HG03342 (cell line): ENCODE measurements around the gene SLC38A10.
A peak's percentile ranks its signal among the peaks of the same experiment; 100 is the strongest.

ENCODE experiments used
- ATAC-seq: cut with Tn5 transposase; IDR thresholded peaks from one replicate; pipeline ENCODE4 v1.9.1; 2021; ENCODE audit warnings: mild to moderate bottlenecking, moderate library complexity; ENCODE audit not compliant: unreplicated experiment

SLC38A10 gene

DNA sequence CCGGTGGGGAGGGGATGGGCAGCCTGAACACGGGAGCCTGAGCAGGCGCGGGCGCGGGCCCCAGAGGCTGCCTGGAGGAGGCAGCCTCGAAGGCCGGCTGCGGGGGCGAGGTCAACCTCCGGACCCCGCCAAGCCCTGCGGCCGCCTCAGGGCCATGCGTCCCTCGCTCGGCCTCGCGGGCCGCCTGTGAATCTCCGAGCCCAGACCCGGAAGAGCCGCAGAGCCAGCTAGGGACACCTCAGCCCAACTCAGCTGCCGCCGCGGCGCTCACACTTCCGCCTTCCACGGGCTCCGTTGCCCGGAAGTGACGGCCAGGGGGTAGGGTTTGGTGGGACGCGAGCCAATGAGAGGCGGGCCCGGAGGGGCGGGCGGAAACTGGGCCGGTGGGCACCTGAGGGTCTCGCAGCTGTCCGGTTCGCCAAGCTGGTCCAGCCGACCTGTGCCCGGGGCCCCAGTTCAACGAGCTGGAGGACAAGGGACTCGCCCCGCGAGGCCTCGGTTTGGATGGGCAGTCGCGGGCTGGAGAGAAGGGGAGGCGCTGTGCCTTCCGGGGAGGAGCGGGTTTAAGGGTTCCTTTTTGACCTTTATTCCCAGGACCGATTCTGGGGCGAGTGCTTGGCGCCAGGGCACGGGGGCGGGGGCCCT lies at the start of gene SLC38A10:
Gene SLC38A10 (minus strand): TSS at position 277 of the 645 bp plus-strand sequence. CDS start 386 bp downstream, outside the sequence.
- peak; percentile 87 for ATAC-seq

GRCh38 chr17:81342269-81343070 lies 47.4 kb upstream of the SLC38A10 start:
- no peak for ATAC-seq

DNA sequence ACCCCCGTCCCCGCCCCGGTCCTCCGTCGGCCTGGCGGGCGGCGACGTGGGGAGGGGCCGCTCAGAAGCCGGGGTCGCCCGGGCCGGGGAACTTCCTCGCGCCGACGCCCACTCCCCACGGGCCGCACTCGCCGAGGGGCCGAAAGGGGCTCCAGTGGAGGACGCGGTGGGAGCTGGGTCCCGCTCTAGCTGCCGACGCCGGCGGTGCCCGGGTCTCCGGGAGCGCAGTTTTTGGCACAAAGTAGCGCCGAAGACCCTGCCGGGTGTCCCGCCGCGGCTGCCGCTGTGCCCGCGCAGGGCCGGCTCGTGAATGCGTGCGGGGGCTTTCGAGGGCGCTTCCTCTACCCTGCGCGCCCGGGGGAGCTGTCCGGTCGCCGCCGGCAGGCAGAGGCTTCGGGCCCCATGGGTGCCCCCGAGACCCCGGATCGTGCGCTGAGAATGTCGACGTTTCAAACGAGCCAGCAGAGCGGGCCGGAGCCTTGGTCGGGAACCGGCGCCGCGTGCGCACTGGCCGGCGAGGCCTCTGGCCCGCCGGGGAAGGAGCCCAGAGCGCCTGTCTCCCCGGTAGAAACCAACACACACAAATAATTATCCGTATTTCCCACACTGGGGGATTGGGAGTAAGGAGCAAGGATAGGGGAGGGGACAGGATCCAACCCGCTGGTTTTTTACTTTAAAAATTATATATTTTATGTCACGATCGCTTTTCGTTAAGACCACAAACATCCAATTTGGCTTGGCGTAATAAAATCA lies 46.6 kb upstream of the SLC38A10 start:
- no peak for ATAC-seq

DNA sequence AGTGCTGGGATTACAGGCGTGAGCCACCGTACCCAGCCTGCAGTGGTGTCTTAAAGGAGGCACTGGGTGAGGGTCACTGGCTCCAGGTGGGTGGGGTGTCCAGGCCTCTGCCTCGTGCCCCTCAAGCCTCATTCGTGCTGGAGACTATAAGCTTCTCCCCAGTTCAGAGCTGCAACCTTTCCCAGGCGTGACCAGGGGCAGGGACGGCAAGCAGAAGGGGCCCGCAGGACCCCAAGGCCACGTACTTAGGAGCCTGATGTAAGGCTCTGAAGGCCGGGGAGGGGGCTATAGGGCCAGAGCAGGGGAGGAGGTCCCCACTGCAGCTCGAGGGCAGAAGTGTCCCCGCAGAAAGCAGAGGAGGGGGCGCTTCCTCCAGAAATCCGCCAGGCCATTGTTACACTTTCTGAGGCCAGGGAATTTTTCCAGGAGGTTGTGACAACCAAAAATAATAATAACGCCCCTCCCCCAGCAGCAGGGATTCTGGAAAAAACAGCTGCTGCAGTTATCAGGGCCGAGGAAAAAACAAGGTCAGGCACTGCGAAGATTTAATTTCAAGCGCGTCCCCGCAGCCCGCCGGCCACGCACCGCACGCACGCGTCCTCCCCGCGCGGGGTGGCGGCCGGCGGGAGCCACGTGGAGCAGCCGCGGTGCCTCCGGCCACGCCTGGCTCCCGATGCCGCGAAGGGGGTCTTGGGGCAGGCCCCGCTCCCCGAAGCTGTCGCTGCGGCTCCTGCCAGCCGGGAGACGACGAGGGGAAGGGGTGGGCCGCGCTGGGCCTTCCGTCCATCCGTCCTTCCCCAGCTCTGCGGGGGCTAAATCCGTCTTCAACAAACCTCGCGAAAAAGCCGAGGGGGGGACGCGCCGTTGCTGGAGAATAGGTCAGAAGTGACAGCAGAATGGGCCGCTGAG lies 45.8 kb upstream of the SLC38A10 start:
- ATAC-seq: no peak

DNA sequence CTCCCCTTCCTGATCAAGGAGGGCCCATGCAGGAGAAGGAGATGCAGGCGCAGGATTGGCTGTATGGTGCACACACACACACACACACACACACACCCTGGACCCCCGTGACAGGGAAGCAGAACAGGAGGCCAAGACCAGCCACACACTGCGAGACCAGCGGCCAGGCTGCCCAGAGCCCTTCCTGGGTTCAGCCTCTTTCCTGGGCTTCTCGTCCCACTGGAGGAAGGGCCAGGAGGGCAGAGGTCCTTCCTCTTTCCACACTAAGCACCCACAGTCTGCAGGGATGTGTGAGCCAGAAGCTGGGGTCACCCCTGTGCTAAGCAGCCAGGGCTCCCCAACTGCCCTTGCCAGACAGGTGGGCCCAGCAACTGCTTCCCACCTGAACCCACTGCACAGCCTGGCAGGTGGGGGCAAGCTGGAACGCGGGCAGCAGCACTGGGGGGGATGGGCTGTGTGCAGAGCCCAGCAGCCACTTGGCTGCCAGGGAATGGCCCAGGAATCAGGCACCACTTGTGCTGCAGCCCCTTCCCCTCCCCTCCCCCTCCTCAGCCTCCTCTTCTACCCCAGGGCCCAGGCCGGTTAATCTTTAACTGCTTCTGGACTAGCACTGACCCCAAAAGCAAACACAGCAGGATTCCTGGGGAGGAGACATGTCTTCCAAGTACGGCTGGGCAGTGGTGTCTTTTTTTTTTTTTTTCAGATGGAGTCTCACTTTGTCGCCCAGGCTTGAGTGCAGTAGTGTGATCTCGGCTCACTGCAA lies 44.6 kb upstream of the SLC38A10 start:
- ATAC-seq: no peak

GRCh38 chr17:81339191-81339533 lies 44.1 kb upstream of the SLC38A10 start:
- no peak for ATAC-seq

GRCh38 chr17:81338274-81339190 lies 43.4 kb upstream of the SLC38A10 start:
- no peak for ATAC-seq

DNA sequence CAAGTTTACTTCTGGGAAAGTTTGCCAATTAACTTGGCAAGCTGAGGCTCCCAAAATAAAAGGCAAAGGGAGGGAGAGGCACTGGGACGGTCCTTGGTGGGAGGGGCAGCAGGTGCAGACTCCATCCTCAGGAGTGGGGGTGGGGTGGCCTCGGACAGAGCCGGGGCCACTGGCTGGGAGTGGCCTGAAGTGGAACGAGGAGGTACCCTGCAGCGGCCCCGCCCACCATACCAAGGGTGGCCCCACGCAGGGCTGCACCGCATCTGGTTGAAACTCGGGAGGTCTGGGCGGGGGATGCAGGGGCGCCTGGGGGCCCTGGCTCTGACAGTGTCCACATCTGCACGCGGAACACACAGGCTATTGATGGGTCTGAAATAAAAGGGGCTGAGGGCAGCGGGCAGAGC lies 42.4 kb upstream of the SLC38A10 start:
- no peak for ATAC-seq

DNA sequence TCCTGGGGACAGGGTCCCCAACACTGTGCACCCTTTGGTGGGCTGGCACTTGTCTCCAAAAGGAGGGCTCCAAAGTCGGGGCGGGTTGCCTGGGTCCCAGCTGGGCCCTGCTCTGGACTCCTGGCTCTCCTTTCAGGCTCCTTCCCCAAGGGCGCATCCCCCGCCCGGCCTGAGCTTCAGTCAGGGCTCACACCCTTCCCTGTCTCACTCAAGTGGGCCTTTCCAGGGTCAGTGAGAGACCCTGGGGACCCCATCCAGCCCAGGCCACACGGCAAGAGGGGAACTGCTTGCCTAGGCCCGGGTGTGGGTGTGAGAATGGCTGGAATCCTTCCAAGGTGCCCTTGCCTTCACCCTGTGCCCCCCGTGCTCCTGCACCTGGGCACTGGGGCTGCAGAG lies 41.8 kb upstream of the SLC38A10 start:
- ATAC-seq: no peak

- no peak for ATAC-seq
These were observed 41.3 kb upstream of the SLC38A10 start for GRCh38 chr17:81336296-81336929.

- ATAC-seq: no peak
These were observed 40.7 kb upstream of the SLC38A10 start for GRCh38 chr17:81335773-81336157.

DNA sequence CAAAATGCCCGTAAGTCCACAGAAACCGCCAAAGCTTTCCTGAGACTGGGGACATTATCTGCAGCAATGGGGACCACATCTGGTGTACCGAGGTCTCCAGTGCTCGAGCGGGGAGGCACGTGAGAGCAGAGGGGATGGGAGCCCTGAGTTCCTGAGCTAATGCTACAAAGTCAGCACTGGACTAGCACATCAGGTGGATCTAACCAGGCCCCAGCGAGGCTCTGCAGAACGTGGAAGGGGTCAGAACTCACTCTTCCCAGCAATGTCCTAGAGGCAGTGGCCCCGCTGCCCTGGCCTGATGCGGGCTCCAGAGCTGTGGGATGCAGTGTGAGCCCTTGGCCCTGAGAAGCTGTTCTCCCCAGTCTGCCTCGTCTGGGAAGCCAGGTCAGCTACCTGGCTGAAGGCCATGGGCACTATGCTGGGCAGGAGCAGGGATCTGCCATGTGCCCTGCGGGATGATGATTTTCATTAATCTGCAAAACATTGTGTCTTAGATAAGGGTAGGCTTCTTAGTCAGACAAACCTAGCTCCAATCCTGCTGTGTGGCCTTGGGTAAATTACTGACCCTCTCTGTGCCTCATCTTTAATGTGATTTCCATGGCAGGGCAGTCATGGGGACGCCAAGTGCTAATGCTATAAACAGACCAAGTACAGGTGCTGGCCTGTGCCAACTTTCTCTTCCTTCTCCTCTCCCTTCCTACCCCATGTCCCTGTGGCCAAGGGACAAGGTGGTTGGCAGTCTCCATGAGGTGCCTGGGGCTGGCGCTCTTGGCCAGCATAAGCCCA lies 40.1 kb upstream of the SLC38A10 start:
- no peak for ATAC-seq

DNA sequence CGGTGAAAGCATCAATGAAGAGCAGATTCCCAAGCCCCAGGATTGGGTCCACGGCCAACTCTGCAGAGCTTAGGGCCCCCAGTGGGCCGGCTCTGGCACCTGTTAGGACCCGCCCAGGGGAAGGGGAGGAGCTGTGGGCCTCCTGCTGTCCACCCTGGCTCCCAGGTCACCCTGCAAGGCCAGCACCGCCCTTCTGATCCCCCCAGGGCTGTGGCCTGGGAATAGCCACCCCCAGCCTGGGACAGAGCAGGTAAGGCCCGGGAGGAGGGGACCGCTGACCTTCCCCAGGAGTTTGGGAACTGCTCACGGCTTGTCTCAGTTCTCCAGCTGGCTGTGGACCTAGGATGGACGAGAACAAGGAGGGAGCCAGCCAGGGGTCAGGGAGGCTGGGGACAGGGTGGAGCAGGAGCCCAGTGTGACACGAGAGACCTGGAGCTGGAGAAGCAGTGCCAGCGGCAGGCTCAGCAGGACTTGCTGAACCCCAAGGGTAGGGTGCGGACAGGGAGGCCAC lies 39.3 kb upstream of the SLC38A10 start:
- no peak for ATAC-seq

GRCh38 chr17:81333616-81334368 lies 38.7 kb upstream of the SLC38A10 start:
- no peak for ATAC-seq

DNA sequence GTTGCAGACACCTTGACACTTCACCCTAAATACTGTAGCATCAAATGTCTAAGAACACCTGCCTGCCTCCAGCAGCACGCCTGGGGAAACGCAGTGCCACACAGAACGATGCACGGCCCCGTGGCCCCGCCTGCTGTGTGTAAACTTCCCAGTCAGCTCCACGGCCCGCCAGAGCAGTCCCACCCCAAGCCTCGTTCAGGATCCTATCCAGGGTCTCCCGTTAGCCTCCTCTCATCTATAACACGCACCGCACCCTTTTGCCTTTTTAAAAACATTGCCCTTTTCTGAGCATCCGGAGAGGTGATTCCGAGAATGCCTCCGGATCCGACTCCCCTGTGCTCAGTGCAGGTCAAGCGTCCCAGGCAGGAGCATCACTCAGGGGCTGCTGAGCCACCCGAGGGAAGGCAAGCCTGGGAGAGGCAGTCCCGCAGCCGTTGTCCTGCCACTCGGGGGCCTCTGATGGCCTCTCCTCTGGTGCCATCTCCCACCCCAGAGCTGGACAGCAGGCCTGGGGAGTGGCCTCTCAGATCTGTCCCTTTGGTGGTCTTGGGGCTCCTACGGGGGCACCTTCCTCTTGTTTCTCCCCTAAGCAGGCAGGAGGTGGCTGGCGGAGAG lies 37.9 kb upstream of the SLC38A10 start:
- ATAC-seq: no peak

- no peak for ATAC-seq
These were observed 37.2 kb upstream of the SLC38A10 start for GRCh38 chr17:81332118-81332834.
